ENCODE measurements around the gene SLC9B1.
"Not testable (repeated sequence)": the region's sequence is repeated elsewhere in the genome, so short reads cannot be mapped to it uniquely, and the experiment has no call there.

- TF ChIP-seq EZH2 (IDR thresholded peaks at IDR 0.05; ENCODE audit: low read depth, low read length, severe bottlenecking); SRF (IDR thresholded peaks at IDR 0.05; ENCODE audit: low read depth, low read length); CEBPB (IDR thresholded peaks at IDR 0.05; ENCODE audit: low read depth, low read length); SIN3A (conservative IDR thresholded peaks at IDR 0.05 in 1 of 2, IDR thresholded peaks at IDR 0.05 in 1 of 2; ENCODE audit: low read depth in 1 of 2, low read length in 2 of 2); POLR2AphosphoS5 (IDR thresholded peaks at IDR 0.05; ENCODE audit: low read depth, low read length); RXRA (IDR thresholded peaks at IDR 0.05; ENCODE audit: insufficient read depth, low read depth, low read length); MAX (IDR thresholded peaks at IDR 0.05); SP1 (IDR thresholded peaks at IDR 0.05; ENCODE audit: low read depth, low read length); BACH1 (IDR thresholded peaks at IDR 0.05; ENCODE audit: low read length); TAF1 (IDR thresholded peaks at IDR 0.05; ENCODE audit: low read depth, low read length); RFX5 (IDR thresholded peaks at IDR 0.05; ENCODE audit: borderline replicate concordance, low read depth, low read length); SAP30 (IDR thresholded peaks at IDR 0.05; ENCODE audit: insufficient read depth, insufficient replicate concordance, low read length): not testable (repeated sequence)
- TF ChIP-seq, protein P1, sequence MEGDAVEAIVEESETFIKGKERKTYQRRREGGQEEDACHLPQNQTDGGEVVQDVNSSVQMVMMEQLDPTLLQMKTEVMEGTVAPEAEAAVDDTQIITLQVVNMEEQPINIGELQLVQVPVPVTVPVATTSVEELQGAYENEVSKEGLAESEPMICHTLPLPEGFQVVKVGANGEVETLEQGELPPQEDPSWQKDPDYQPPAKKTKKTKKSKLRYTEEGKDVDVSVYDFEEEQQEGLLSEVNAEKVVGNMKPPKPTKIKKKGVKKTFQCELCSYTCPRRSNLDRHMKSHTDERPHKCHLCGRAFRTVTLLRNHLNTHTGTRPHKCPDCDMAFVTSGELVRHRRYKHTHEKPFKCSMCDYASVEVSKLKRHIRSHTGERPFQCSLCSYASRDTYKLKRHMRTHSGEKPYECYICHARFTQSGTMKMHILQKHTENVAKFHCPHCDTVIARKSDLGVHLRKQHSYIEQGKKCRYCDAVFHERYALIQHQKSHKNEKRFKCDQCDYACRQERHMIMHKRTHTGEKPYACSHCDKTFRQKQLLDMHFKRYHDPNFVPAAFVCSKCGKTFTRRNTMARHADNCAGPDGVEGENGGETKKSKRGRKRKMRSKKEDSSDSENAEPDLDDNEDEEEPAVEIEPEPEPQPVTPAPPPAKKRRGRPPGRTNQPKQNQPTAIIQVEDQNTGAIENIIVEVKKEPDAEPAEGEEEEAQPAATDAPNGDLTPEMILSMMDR (IDR thresholded peaks at IDR 0.05; ENCODE audit: control extremely low read depth in 1 of 3, insufficient read depth in 1 of 3, low read depth in 1 of 3, low read length in 3 of 3), result not testable (repeated sequence)
- TF ChIP-seq, protein P2, sequence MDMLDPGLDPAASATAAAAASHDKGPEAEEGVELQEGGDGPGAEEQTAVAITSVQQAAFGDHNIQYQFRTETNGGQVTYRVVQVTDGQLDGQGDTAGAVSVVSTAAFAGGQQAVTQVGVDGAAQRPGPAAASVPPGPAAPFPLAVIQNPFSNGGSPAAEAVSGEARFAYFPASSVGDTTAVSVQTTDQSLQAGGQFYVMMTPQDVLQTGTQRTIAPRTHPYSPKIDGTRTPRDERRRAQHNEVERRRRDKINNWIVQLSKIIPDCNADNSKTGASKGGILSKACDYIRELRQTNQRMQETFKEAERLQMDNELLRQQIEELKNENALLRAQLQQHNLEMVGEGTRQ (IDR thresholded peaks at IDR 0.05; ENCODE audit: low read length), result not testable (repeated sequence)
These were observed 25.5 kb downstream of the SLC9B1 start for GRCh38 chr4:102993985-102994384.

Measured in H1 (cell line).